ENCODE results near the gene DNAJC6.

The DNAJC6 gene

DNA sequence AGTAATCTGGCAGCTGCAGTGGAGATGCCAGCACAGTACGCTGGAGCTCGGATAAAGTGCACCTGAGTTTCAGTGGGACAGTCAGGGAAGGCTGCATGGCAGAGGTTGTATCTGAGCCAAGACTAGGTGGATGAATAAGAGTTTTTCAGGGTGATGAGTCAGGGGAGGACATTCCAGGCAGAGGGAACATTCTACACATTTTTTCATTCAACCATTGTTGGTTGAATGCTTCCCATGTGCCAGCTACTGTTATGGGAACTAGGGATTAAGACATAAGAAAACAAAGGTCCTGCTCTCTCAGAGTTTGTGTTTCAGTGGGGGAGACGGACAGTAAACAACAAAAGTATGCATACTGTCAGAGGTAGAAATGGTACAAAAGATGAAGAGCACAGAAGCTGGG is 116.4 kb downstream of the DNAJC6 start:
- no peak overlapping the region for H3K27ac ChIP-seq (ENCODE audit: low read depth, low read length)
- no peak for TF ChIP-seq EZH2phosphoT487 (conservative IDR thresholded peaks at IDR 0.05; ENCODE audit: low read length)
- TF ChIP-seq, protein P1, sequence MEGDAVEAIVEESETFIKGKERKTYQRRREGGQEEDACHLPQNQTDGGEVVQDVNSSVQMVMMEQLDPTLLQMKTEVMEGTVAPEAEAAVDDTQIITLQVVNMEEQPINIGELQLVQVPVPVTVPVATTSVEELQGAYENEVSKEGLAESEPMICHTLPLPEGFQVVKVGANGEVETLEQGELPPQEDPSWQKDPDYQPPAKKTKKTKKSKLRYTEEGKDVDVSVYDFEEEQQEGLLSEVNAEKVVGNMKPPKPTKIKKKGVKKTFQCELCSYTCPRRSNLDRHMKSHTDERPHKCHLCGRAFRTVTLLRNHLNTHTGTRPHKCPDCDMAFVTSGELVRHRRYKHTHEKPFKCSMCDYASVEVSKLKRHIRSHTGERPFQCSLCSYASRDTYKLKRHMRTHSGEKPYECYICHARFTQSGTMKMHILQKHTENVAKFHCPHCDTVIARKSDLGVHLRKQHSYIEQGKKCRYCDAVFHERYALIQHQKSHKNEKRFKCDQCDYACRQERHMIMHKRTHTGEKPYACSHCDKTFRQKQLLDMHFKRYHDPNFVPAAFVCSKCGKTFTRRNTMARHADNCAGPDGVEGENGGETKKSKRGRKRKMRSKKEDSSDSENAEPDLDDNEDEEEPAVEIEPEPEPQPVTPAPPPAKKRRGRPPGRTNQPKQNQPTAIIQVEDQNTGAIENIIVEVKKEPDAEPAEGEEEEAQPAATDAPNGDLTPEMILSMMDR (IDR thresholded peaks at IDR 0.05; ENCODE audit: insufficient read depth, low read length, poor library complexity, severe bottlenecking): no peak
- 0 out of 2 replicates have a peak, but pooled peaks cover 5% of the 10 kb centered on the region for H3K79me2 ChIP-seq (ENCODE audit: insufficient read depth, low read length)
- no peaks in the 10 kb centered on the region for H4K20me1 ChIP-seq (ENCODE audit: low read depth, low read length)
- H3K36me3 ChIP-seq (ENCODE audit: low read length): no peaks in the 10 kb centered on the region
- no peaks in the 10 kb centered on the region for H3K27me3 ChIP-seq (ENCODE audit: low read length)
- no peaks in the 10 kb centered on the region for H3K9me3 ChIP-seq (ENCODE audit: insufficient read depth, low read length)
- no peak overlapping the region for H3K4me2 ChIP-seq (ENCODE audit: low read depth, low read length, poor library complexity, severe bottlenecking)
- no peak overlapping the region for H2AFZ ChIP-seq (ENCODE audit: low read depth, low read length, severe bottlenecking)
- no peak overlapping the region for H3K4me3 ChIP-seq (ENCODE audit: insufficient read depth, low read length, poor library complexity, severe bottlenecking)
- no peak overlapping the region for H3K9ac ChIP-seq (ENCODE audit: low read length)
- H3F3A ChIP-seq (ENCODE audit: insufficient read depth): no peaks in the 10 kb centered on the region
- H3K9me2 ChIP-seq (replicated peaks; ENCODE audit: insufficient read depth, low read length): no peaks in the 10 kb centered on the region

DNA sequence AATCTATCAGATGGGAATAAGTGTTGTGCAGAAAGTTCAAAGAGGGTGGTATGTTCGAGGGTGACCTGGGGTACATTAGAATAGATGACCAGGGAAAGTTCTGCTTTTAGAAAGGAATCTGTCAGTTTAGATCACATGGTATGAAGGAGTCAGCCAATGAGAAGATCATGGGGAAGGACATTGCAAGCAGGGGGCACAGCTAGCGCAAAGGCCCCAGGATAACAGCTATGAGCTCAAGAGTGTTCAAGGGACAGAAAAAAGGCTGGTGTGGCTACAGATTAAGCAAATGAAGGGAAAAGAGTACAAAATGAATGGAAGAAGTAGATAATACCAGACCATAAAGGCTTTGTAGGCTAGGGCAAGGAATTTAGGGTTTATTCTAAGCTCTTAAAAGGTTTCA is 119.7 kb downstream of the DNAJC6 start:
- Histone ChIP-seq H4K20me1 (ENCODE audit: low read depth, low read length) (no peaks in the 10 kb centered on the region), H3K79me2 (ENCODE audit: insufficient read depth, low read length) (no peaks in the 10 kb centered on the region), H3K4me3 (ENCODE audit: insufficient read depth, low read length, poor library complexity, severe bottlenecking) (no peak overlapping the region), H3K27me3 (ENCODE audit: low read length) (no peaks in the 10 kb centered on the region), H3F3A (ENCODE audit: insufficient read depth) (no peaks in the 10 kb centered on the region), H3K9ac (ENCODE audit: low read length) (no peak overlapping the region), H3K9me3 (ENCODE audit: insufficient read depth, low read length) (no peaks in the 10 kb centered on the region), H3K4me2 (ENCODE audit: low read depth, low read length, poor library complexity, severe bottlenecking) (no peak overlapping the region), H3K27ac (ENCODE audit: low read depth, low read length) (no peak overlapping the region), H3K36me3 (ENCODE audit: low read length) (no peaks in the 10 kb centered on the region), H2AFZ (ENCODE audit: low read depth, low read length, severe bottlenecking) (no peak overlapping the region), H3K9me2 (replicated peaks; ENCODE audit: insufficient read depth, low read length) (no peaks in the 10 kb centered on the region)
- no peak for TF ChIP-seq EZH2phosphoT487 (conservative IDR thresholded peaks at IDR 0.05; ENCODE audit: low read length)
- TF ChIP-seq, protein P1 (IDR thresholded peaks at IDR 0.05; ENCODE audit: insufficient read depth, low read length, poor library complexity, severe bottlenecking): no peak

DNA sequence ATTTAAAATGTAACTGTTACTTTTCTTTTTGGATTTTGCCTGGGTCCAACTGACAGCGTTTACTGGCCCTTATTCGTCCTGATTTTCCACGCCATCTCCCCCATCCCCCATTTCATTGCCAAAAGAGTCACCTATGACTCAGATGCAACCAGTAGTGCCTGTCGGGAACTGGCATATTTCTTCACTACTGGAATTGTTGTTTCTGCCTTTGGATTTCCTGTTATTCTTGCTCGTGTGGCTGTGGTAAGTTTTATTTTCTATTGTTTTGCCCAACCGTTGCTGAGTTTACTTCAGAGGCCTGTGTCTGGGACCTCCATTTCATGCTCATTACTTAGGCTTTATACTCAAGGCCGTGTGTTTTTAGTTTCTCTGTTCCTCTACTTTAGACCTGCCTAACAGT is 120.5 kb downstream of the DNAJC6 start:
- Histone ChIP-seq H2AFZ (ENCODE audit: low read depth, low read length, severe bottlenecking) (no peak overlapping the region), H3F3A (ENCODE audit: insufficient read depth) (no peaks in the 10 kb centered on the region), H3K27ac (ENCODE audit: low read depth, low read length) (no peak overlapping the region), H3K4me3 (ENCODE audit: insufficient read depth, low read length, poor library complexity, severe bottlenecking) (no peak overlapping the region), H4K20me1 (ENCODE audit: low read depth, low read length) (no peaks in the 10 kb centered on the region), H3K9ac (ENCODE audit: low read length) (no peak overlapping the region), H3K9me2 (replicated peaks; ENCODE audit: insufficient read depth, low read length) (no peaks in the 10 kb centered on the region), H3K27me3 (ENCODE audit: low read length) (no peaks in the 10 kb centered on the region), H3K79me2 (ENCODE audit: insufficient read depth, low read length) (no peaks in the 10 kb centered on the region), H3K36me3 (ENCODE audit: low read length) (no peaks in the 10 kb centered on the region), H3K9me3 (ENCODE audit: insufficient read depth, low read length) (no peaks in the 10 kb centered on the region), H3K4me2 (ENCODE audit: low read depth, low read length, poor library complexity, severe bottlenecking) (no peak overlapping the region)
- TF ChIP-seq EZH2phosphoT487 (conservative IDR thresholded peaks at IDR 0.05; ENCODE audit: low read length): no peak
- TF ChIP-seq, protein P1 (IDR thresholded peaks at IDR 0.05; ENCODE audit: insufficient read depth, low read length, poor library complexity, severe bottlenecking): no peak
